Measurements from ENCODE around the gene SEC14L6.
"Not testable (repeated sequence)": the region's sequence is repeated elsewhere in the genome, so short reads cannot be mapped to it uniquely, and the experiment has no call there.

SEC14L6 gene

DNA sequence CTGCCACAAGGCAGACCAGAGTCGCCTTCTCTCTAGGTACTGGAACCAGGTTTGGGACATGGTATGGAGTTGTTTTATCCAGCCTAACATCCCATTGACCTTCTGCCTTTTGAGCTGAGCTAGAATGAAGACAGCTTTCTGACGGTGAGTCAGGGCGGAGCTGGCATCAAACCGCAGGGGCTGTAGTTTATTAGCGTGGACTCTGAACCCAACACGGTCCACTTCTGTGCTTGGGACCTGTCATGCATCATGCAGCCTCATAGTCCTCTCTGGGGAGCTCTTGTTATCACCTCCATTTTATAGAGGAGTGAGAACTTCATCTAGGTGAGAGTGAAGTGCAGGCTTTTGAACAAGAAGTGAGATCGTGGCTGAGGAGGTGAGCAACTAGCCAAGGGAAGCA lies 19.6 kb upstream of the SEC14L6 start:
- DNase-seq: no peak

DNA sequence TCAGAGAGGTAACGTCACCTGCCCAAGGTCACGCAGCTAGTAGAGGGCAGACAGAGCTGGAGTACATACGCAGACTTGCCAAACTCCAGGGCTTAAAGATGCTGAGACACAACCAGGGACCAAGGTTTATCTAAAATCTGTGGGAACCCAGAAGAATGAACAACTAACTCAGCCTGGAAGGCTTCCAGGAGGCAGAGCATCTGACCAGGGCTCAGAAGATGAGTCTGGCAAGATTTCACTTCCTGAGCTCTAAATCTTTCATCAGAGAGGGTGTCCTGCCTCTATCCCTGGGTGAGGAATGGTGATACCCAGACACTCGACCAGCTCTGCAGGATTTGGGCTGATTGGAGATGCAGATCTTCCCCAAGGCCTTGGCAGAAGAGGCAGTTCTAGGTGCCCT lies 18.8 kb upstream of the SEC14L6 start:
- DNase-seq: peak; percentile 10

DNA sequence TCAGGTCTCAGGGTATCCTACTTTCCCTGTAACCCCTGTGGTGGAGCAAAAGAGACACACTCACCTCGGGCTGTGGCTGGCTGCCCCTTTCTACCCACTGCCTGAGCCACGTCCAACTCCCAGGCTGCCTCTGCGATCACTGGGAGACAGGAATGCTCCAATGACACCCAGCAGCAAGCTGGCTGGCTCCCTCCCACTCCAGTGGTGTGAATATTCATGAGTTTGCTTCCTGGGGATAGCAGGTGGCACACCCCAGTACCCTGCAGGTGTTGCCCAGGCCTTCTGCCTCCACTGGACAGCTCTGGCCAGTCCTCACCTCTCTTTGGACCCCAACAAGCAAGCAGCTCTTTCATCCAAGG lies 18.2 kb upstream of the SEC14L6 start:
- DNase-seq: no peak

DNA sequence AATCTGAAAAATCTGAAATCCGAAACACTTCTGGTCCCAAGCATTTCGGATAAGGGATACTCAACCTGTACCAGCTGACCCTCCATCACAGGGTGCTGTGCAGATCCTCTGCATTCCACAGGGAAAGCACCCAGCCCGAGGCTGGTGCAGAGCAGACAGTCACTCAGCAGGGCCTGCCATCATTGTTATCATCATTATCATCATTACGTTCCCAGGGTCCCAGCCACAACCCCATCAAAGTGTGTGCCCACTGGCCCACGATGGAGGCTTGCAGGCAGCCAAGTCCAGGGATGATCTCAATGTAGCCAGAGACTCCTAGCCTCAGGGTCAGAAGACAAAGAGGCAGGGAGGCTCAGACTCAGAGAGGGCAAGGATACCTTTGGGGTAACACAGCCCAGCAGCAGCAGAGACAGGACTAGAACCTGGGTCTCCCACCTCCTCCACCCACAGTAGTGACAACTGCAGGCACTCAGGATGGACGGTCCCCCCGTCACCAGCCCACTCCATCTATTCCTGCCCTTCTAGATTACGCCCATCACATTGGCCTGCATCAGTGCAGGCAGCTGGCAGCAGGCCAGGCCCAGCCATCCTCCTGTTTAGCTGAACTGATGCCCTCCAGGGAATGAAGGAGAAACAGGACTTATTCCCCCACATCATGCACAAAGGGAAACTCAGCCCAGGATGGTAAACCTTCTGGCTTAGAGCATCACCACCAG lies 17.7 kb upstream of the SEC14L6 start:
- no peak for DNase-seq

DNA sequence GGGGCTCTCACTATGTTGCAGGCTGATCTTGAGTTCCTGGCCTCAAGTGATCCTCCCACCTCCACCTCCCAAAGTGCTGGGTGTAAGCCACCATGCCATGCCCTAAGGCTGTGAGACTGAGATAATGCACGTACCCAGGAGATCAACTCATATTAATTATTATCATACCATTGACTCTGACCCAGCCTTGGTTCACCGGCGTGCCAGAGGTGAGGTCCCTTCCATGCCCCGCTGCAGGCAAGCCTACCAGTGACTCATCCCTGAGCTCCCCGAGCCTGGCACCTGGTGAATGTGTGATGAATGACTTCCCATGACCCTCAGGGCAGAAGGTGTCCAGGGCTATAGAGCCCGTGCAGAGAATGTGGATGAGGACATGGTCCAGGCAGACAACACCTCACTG lies 15.8 kb upstream of the SEC14L6 start:
- DNase-seq: no peak

DNA sequence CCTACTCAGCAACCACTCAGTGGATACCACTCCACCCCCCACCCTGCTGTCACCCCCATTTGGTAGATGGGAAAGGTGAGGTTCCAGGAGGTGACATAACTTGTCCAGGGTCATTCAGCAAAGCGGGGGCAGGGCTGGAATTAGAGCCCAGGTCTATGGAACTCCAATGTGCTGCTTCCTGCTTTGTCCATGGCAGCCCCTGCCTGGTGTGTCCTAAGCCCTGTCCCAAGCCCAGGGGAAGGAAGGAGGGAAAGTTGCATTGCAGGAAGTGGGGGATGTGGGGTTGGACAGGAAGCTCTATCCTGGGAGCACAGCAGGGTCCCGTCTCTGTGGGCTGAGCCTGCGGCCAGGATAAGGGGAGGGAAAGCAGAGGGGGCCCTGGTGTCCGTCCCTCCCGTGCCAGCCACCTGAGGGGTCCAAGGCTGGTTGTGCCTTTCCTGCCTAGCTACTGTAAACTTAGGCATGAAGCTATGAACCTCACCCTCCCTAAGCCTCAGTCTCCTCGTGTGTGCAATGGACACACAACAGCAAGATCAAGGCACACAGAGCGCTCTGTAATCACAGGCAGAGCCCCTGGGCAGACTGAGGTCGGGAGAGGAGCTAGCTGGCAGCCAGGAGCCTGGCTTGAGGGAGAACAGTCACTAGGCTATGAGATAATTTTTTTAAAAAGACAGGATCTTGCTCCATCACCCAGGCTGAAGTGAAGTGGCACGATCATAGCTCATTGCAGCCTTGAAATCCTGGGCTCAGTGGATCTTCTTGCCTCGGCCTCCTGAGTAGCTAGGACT lies 15.1 kb upstream of the SEC14L6 start:
- DNase-seq: no peak

DNA sequence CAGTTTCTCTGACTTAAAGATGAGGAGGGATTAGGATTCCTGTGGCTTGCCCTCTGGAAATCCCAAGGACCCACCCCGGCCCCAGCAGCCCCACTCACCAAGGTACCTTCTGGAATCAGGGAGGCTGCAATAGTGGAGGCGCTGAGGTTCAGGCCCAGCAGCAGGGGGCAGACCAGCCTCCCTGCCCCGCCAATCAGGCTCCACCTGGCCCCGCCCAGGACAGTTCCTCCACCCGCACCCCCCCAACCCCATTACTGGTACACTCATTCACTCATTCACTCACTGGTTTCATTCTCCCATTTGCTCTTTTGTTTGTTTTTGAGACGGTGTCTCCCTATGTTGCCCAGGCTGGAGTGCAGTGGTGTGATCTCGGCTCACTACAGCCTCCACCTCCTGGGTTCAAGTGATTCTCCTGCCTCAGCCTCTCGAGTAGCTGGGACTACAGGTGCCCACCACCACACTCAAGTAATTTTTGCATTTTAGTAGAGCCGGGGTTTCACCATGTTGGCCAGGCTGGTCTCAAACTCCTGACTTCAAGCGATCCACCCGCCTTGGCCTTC lies 14.2 kb upstream of the SEC14L6 start:
- DNase-seq: not testable (repeated sequence)

DNA sequence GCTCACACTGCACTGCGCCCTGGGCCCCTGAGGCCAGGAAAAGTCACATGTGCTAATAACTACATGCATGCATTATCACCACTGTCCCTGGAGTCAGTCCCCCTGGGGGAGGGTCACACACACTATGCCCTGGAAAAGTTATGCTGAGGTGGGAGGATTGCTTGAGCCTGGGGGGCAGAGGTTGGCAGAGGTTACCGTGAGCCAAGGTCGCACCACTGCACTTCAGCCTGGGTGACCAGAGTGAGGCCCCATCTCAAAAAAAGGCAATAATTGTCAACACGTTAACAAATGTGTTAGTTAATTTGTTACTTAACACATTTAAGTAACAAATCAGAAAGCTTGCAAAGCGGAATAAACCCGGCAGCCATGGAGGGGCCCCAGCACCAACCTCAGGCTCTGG lies 13.3 kb upstream of the SEC14L6 start:
- no peak for DNase-seq

DNA sequence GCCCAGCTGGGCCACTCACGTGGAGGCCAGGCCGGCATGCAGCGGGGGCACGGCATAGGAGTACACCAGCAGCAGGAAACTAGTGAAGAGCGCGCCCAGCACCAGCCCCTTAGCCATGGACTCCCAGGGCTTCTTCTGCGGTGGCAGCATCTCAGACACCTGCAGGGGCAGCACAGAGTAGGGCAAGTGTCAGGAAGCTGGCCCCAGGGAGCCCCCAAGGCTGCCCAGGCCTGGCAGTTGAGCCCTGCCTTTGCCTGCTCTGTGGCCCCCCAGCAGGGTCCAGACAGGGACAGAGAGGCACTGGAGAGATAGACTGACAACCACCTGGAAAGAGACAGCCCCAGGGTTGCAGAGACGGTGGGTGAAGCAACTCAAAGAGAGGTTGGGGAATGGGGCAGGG lies 10.7 kb upstream of the SEC14L6 start:
- DNase-seq: no peak

DNA sequence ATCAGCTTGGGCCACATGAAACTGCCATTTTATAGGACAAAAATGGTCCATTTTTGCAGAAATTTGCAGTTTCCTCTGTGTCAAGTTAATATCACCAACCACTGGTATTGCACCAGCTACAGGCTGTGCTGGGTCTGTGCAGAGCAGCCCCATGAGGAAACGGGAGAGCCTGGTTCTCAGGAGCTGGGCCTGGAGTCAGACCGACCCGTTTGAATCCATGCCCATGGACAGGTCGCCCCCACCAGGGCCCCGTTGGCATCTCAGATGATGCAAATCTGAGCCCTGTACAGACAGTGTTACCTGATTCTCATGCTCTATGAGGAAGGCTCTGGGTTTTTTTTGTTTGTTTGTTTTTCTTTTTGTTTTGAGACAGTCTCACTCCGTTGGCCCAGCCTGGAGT lies 9.8 kb upstream of the SEC14L6 start:
- no peak for DNase-seq

DNA sequence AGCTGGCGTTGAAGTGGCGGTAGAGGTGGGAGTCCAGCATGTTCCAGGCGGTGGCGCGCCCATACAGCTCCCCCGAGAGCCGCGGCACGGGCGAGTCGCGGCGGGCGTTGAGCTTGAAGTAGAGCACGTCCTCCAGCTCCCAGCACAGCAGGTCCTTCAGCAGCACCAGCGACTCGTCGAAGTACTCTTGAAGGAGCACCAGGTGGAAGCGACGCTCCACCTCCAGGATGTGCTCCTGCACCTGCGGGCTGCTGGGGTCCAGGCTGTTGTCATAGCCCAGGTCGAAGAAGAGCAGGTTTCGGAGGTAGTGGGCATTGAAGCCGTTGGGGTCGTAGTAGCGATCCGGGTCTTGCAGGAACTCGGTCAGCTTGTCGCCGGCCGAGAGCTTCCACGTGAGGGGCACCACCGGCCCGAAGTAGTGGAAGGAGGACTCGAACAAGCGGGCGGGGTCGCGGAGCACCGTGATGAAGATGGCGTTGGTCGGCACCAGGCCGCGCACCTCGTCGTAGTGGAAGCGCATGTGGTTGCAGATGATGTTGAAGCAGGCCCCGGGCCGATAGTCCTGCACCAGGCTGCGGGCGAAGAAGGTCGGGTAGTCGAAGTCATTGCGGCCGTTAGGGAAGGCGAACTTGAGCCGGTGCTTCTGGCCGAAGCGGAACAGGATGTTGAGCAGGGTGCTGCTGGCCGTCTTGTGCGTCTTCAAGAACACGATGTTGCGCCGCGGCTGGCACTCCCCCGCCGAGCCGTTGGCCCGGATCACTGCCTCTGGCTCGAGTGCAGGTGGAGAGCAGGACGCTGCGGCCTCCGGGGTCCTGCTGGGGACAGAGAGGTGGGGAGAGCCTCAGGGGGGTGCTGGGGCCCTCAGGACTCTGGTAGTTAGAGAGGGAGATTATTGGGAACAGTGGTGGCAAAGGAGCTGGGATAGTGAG lies 9.0 kb upstream of the SEC14L6 start:
- no peak for DNase-seq

DNA sequence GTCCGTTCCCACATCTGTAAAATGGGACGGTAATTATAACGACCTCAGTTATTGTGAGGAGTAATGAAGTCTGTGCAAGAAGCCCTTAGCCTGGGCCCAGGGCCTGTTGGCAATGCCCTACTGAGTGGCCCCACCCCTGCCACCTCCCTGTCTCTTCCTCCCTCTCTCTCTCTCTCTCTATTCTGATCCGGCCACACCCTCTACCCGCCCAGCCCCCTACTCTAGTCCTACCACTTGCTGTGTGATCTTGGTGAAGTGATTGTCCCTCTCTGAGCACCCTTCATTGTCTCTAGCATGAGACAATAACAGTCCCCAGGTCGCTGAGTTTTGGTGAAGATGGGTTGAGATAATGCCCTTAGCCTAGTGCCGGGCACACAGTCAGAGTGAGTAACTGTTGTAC lies 7.4 kb upstream of the SEC14L6 start:
- DNase-seq: no peak

DNA sequence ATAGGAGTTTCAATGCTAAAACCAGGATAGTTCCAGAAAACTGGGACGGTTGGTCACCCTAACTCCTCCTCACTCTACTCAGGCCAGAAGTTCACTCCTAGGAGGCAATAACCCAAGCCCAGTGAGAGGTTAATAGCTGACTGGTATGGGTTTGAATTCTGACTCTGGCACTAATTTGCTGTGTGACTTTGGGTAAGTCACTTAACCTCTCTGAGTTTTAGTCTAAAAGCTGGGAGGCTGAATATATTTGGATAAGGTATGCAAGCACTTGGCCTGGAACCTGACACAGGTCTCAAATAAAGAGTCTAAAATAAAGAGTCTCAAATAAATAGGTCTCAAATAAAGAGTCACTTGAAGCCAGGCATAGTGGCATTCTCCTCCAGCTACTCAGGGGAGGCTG lies 6.2 kb upstream of the SEC14L6 start:
- DNase-seq: no peak

DNA sequence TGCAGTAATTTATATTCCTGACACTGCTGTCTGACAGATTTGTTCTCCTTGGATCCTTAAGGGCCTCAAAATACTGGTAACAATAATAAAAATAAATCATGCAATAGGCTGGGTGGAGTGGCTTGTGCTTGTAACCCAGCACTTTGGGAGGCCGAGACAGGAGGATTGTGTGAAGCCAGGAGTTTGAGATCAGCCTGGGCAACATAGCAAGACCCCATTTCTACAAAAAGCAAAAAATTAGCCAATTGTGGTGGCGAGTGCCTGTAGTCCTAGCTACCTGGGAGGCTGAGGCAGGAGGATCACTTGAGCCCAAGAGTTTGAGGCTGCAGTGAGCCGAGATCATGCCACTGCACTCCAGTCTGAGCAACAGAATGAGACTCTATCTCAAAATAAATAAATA lies 5.3 kb upstream of the SEC14L6 start:
- DNase-seq: not testable (repeated sequence)

DNA sequence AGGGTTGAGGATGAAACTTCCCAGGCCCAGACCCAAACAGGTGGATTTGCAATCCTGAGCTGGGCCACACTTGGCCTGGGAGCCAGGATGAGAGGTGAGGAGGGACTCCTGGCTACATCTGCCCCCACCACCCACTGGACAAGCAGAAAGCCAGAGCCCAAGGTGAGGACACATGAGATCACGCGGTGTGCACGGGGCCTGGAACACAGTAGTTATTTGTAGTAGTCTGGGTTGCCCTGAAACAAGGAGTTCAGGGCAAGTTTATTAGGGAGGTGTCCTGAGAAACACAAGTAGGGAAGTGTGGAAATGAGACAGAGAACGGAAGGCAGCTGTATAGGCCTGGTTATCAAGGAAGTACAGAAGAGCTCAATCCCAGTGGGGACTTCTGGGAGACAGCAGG lies 647 bp upstream of the SEC14L6 start:
- DNase-seq: no peak

DNA sequence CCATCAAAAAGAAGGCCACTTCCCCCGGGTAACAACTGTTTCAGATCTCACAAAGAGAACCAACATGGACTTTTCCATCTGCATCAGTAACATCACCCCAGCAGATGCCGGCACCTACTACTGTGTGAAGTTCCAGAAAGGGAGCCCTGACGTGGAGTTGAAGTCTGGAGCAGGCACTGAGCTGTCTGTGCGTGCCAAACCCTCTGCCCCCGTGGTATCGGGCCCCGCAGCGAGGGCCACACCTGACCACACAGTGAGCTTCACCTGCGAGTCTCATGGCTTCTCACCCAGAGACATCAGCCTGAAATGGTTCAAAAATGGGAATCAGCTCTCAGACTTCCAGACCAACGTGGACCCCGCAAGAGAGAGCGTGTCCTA lies 3.7 kb downstream of the SEC14L6 start:
- peak; percentile 11 for DNase-seq

DNA sequence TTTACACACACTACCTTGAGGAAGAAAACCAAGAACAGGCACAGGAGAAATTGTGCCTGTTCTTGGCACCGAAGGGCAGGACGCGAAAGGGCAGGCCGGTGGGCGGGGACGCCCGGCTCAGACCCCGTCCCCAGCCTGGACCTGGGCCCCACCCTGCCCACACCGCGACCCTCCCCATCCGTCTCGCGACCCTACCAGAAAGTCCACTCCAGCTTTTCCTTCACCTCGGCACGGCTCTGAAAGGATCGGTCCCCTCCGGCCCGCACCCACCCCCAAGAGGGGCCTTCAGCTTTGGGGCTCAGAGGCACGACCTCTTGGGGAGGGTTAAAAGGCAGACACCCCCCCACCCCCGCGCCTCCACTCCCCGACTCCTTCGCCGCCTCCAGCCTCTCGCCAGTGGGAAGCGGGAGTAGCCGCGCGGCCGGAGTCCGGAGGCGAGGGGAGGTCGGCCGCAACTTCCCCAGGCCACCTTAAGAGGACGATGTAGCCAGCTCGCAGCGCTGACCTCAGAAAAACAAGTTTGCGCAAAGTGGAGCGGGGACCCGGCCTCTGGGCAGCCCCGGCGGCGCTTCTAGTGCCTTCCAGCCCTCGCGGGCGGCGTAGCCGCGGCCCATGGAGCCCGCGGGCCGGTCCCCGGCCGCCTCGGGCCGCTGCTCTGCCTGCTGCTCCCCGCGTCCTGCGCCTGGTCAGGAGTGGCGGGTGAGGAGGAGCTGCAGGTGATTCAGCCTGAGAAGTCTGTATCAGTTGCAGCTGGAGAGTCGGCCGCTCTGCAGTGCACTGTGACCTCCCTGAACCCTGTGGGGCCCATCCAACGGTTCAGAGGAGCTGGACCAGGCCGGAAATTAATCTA lies 4.4 kb downstream of the SEC14L6 start:
- DNase-seq: peak; percentile 18

DNA sequence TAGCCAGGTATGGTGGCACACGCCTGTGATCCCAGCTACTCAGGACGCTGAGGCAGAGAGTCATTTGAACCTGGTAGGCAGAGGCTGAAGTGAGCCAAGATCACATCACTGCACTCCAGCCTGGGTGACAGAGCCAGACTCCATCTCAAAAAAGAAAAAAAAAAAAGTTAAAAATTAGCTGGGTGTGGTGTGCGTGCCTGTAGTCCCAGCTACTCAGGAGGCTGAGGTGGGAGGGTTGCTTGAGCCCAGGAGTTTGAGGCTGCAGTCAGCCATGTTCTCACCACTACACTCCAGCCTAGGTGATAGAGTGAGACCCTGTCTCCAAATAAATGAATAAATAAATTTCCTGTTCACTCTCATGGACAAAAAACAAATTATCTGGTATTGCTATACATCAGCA lies 5.0 kb downstream of the SEC14L6 start:
- DNase-seq: not testable (repeated sequence)

DNA sequence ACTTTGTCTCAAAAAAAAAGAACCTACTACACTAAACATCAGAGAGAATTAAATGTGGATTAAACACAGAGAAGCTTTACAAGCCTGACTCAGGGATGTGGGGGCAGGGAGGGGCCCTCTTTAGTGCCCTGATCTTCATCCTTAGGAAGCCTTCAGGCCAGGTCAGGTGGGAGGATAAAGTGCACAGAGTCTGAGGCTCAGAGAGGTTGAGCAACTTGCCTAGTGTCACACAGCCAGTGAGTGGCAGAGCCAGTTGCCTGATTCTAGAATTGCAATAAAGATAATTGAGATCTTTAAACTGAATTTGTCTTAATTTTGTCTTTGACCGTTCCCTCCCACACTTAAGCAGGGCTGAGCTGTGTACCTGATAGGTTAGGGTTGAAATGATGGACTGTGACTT lies 7.2 kb downstream of the SEC14L6 start:
- DNase-seq: no peak

DNA sequence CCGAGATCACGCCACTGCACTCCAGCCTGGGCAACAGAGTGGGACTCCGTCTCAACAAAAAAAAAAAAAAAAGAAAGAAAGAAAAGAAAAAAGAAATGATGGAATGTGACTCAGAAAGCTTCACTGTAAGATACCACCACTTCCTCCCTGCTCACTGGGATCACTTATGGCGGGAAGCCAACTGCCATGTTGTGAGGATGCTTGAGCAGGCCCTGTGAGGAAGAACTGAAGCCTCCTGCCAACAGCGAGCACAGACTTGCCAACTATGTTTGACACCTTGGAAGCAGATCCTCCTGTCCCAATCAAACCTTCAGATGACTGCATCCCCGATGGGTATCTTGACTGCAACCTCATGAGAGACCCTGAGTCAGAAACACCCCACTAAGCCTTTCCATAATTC lies 8.3 kb downstream of the SEC14L6 start:
- DNase-seq: no peak

DNA sequence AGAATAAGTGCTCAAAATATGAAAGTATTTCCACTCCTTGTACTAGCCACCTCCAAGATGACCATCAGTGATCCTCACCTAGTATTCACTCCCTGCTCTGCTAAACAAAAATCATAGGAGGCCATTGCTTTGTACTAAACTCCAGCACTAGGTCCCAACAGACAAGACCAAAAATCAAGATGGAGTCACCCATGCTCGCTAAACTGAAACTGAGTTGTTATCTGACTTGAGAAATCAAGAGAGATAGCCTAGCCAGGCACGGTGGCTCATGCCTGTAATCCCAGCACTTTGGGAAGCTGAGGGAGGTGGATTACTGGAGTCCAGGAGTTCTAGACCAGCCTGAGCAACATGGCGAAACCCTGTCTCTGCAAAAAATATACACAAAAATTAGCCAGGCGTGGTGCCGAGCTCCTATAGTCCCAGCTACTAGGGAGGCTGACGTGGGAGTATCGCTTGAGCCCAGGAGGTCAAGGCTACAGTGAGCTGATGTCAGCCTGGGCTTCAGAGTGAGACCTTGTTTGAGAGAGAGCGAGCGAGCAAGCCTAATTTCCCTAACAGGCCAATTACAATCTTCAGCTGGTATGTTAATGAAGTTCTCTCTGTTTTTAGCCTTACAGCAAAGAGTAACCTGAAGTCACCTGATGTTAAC lies 9.3 kb downstream of the SEC14L6 start:
- DNase-seq: no peak

DNA sequence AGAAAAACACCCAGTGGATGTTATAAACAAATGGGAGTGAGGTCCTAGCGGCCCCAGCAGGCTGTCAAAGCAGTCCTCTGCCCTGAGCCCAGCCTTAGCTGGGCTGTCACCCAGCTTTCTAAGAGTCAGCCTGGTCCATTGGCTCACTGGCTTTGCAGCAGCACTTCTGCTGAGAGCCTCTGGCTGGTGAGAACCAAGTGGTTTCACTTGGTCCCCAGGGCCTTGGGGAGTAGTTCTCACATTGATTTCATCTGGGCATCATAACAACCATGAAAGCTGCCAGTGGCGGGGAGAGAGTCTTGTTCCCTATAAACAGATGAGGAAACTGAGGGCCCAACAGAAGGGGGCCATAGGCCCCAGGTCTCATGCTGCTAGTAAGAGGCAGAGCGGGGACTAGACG lies 11.4 kb downstream of the SEC14L6 start:
- no peak for DNase-seq

Data from midbrain (tissue), 1 donor.